ENCODE measurements around the gene SORCS2.

Gene SORCS2

DNA sequence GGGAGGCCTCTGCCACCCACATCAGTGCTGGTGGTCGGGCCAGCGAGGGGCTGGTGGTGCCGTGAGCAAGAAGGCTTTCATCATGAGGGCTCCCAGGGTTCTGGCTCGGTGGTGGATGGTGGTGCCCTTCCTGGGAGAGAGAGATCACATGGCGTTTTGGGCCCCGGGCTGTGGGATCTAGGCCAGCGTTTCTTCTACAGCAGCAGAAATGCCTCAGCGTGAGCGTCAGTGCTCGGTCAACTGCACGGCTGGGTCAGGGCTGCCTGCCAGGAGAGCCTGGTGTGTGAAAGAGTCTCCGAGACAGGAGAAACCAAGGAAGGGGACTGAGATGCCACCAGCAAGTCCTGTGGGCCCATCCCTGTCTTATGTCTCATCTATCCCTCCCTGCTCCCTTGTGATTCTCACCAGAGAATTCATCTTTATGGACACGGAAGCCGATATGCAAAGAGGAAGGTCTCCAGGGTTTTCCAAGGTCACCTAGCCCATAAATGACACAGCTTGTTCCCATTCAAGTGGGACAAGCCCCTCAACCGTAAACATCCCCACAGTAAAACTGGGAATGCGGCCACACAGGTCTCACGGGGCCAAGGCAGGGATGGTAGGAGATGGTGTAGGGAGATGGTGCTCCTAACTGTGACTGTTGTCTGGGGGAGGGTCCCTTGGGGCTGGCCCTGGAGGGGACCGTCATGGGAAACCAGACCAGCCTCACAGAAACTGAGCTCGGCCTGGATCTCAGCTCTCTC lies 99.2 kb downstream of the SORCS2 start:
- DNase-seq, result no peak

DNA sequence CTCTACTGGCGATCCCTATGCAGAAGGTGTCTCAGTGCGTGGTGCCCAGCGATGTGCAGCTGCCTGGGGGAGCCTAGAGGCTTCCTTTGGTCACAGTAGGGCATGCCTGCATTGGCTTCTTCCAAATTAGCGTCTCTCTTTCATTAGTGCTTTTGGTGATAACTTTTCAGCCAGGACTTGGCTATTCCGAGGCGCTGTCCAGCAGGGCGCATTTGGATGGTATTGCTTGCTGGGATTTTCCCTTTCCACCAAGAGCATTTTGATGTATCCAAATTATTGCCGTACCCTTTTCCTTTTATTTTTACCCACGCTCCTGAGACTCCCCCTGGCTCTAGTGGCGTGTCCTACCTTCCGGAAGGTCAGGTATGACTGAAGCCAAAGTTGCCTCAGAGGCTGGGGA lies 101.4 kb downstream of the SORCS2 start:
- no peak for DNase-seq

DNA sequence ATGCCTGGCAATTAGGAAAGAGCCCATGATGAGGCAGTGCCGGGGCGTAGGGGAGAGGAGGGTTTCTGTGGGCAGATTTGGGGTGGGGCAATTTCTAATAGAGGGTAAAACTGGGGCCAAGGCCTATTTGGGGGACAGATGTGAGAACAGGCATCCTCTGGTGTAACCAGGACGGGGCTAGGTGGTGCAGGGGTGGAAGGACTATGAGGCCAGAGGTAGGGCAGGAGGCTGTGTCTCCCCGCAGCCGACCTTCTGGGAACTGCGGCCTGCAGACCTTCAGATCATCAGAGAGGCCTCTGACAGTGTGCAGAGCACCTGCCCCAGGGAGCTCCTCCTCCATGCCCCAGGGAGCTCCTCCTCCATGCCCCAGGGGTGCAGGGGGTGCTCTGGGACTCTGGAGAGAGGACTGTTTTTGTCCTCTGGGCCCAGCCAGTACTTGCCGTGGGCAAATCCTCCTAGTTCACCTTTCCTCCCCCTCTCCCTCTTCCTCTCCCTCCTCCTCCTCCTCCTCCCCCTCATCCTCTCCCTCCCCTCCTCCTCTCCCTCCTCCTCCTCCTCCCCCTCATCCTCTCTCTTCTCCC lies 101.9 kb downstream of the SORCS2 start:
- DNase-seq, result no peak

DNA sequence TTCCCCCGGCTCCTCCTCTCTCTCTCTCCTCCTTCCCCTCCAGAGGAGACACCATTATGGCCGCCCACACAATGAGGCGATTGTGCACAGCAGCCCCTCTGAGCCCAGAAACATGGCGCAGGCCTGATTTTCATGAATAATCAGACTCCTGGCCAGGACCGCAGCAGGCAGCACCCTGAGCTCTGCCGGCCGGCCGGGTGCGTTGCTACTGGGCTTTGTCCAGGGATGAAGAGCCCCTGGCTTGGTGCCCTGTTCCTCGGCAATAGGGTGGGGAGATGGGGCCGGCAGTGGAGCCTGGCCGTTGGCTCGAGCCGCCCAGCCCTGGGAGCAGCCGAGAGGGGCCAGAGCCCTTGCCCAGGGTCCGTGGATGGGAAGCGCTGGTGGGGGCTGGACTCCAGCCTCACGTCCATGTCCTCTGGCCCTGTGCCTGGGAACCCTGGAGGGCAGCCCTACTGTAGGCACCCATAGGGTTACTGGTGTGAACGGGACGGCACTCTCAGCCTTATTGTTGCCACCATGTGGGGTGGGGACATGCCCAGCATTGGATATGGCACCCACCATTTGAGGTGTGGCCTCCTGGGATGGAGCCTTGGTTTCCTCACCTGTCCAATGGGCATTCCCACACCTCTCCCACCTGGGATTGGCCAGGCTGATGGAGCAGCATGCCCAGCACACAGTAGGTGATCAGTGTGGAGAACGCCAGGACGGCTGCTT lies 103.0 kb downstream of the SORCS2 start:
- no peak for DNase-seq

DNA sequence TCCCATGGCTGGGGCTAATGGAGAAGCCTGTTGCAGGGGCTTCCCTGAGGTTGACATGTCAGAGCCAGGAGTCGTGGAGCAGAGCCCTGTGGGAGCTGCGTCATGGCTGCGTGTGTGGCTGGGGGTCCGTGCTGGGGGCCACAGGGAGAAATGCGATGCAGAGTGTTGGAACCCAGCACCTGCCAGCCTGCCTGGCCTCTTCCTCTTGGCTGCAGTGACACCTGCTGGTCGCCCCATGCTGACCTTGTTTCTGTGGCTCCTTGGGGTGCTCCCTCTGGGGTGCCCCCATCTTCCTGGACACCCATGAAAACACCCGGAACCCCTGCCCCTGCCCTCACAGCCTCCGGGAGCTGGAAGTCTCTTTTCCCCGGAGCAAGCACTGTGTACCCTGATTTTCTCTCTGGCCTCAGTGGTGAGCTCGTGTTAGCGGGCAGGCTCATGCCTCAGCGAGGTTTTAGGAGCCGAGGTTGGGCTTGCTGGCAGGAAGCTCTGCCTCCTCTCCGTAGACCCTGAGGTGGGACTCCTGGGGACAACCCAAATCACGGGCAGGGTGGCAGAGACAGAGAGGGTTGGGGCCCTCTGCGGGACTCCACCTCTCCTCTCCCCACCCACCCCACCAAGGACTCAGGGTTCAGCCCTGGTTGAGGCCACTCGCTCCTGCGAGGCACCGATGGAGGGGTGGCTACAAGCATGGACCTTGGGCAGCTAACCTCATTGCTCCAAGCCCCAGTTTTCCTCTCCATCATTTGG lies 103.7 kb downstream of the SORCS2 start:
- no peak for DNase-seq

DNA sequence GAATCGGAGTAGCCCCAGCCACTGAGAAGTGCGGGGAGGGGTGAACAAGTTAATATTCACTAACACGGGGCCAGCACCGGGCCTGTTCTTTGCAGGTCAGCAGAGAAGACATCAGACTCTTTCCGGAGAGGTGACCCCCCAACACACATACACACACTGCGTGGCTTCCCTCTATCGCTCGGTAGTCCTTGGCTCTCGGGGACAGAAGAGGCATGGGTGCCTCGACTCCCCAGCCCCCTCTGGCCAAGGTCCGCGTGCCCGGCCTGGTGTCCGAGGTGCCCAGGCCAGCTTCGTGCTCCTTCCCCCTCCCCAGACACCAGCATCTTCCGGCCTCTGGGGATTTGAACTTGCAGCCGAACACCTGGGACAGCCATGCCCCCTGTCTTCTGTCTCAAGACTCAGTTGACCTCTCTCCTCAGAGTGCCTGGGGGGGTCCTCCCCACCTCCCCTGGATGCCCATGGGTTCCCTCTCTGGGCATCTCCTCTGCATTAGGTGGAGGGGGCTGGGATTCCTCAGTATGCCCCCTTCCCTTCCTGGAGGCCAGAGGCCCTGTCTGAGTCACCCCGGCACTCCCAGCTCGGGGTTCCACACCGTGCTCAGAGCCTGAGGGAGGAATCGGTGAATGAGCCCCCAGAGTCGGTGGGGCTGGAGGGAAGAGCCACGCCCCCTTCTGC lies 104.5 kb downstream of the SORCS2 start:
- DNase-seq, result no peak

DNA sequence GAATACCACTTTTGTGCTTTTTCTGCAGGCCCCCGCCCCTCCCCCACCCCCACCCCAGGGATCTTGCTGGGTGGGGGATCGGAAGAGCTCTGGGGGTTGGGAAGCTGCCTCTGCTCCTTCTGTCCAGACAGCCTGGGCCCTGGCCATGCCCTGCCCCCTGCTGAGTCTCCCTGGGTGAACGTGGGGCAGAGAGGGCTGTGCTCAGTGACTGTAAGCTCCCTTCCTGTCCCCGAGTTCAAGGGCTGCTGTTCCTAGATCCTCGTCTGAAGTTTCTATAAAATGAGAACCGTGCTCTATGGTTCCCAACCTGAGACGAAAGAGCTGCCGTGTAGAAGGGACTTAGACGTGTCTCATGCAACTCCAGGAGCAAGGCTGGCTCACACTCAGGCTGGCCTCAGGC lies 105.0 kb downstream of the SORCS2 start:
- DNase-seq, result no peak

DNA sequence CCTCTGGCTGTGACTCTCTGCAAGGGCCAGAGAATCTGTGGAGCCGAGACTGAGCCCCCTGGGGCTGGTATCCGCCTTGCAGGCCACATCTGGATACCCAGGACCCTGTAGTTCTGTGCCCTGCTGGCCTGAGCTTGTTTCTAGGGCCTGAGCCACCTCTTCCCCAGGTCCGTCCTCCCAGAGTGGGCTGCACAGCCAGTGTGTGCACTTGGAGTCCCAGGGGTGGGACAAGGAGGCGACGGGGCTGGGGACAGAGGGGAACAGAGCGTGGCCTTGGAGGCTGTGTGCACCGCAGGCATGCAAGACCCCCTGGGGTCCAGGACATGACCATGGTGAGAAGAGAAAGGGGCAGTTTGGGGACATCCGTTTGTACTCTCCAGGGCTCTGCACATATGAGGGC lies 105.5 kb downstream of the SORCS2 start:
- DNase-seq, result no peak

DNA sequence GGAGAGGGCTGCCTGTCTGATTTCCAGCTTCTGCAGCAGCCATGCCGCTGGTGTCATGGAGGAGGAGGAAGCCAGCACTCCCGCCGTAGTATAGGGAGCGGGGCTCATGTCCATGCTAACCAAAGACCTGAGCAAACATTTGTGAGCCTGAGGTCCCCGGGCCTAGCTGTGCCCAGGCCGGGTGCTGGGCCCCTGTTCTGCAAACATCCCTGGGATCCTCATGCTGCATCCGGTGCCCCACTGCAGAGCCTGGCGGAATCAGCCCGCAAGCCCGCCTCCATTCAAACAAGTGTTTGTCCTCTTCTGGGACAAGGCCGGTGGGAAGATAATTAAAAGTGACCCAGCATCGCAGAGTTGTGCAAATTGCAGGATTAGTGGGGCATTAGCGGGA lies 106.3 kb downstream of the SORCS2 start:
- no peak for DNase-seq

DNA sequence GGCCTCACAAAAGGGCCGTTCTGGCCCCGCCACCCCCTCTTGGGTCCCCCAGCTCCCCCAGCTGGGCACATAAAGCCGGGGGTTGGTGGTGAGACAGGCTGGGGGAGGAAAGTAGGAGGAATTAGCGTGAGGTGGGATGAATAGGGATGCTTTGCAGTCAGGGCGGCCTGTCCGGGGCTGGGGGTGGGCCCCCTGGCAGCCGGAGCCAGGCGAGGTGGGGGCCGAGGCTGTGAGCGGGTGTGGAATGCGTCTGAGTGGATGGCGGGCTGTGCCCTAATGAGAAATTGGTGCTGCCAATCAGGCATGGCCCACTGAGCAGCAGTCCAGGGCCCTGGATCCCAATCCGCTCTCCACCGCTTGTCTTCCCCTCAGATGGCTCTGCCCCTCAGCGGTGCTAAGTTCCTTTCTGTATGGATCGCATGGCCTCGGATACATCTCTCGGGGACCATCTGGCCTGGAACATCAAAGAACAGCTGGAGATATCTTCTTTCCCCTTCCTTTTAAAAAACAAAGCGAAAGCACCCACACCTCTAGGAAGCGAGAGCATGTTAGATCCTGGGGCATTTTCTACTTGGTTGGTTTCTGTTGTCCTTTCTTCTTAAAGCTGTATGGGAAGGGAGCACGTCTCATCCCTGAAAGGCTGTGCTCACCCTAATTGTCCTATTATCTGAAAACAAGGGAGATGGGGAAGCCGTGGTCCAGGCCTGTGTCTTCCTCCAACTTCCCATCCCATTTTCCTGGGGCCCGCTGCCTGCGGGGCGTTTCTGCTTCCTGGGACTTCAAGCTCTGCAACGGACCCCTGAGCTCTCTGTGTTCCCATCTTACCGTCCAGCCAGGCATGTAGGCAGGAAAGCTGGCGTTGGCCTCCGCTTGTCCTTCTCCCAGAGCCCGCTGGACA lies 106.9 kb downstream of the SORCS2 start:
- DNase-seq, result peak; percentile 53

DNA sequence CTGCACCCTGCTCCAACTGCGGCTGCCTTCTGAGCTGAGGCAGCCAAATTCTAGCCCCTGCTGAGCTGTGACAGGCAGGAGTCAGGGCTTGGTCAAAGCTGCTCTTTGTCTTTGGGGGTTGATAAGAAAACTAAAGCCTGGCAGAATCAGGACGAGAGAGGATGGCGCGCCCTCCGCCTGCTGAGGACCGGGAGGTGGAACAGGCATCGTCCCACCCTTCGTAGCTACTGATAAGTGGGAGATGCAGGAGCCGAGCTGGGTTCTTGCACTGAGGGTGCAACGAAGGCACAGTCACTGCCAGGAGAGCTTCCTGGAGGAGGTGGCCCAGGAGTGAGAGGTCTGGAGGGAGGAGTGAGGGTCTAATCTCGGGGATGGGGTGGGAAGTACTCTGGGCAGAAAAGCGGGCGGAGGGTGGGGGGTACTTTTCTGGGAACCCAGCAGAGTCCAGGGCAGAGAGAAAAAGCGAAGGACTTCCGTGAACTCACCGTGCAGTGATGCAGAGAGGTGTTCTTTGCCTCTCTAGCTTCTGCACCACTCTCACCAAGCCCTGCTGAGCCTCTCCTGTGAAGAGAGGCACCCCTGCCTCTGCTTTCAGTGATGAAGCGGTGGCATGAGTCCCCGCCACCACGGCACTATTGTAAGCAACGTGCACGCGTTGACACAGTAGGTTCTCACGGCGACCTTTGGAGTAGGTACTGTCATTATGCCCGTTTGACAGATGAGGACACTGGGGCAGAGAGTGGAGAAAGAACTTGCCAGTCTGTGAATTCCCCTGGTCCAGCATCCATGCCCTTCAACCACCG lies 107.8 kb downstream of the SORCS2 start:
- no peak for DNase-seq

DNA sequence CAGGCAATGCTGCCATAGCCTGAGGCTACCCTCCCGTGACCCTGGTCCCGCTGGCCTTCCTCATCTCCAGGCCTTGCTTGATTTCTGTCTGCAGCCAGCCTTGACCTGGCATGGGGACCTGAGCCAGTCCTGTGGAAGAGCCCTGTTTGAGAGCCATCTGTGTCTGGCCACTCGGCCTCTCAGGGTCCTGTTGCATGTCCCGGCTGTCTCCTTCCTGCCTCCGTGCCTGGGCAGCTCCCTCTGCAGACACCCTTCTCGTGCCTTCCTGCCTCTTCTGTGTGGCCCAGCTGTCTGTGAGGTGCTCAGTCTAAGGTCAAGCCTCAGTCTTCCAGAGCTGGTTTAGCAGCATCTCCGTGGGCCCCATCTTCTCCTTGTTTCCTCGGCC lies 108.4 kb downstream of the SORCS2 start:
- DNase-seq, result no peak

DNA sequence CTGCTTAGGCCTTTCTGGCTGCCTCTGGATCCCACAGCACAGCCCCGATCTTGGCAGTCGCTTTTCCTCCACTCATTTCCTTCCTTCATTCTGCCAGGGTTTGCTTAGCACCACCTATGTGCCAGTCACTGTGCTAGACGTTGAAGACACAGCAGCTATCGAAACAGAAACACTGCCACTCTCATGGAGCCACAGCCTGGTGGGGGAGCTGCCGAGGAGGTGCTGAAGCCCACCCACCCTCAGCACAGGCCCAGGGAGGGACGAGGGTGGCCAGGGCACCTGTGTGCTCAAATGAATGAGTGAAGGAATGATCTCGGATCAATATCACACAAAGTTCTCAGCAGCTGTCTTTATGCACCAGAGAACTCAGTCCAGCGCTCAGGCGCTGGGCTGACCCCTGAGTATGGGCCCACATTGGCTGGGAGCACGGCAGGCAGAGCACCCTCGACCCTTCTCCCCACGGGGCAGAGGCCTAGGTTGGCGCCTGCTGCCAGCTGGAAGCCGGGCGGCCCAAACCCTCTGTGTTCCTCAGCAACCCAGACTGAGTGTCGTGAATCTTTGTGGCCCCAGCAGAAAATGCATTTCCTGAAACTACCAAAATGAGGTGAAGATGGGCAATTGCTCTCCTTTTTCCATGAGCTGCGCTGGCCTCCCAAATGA lies 108.9 kb downstream of the SORCS2 start:
- DNase-seq, result no peak

DNA sequence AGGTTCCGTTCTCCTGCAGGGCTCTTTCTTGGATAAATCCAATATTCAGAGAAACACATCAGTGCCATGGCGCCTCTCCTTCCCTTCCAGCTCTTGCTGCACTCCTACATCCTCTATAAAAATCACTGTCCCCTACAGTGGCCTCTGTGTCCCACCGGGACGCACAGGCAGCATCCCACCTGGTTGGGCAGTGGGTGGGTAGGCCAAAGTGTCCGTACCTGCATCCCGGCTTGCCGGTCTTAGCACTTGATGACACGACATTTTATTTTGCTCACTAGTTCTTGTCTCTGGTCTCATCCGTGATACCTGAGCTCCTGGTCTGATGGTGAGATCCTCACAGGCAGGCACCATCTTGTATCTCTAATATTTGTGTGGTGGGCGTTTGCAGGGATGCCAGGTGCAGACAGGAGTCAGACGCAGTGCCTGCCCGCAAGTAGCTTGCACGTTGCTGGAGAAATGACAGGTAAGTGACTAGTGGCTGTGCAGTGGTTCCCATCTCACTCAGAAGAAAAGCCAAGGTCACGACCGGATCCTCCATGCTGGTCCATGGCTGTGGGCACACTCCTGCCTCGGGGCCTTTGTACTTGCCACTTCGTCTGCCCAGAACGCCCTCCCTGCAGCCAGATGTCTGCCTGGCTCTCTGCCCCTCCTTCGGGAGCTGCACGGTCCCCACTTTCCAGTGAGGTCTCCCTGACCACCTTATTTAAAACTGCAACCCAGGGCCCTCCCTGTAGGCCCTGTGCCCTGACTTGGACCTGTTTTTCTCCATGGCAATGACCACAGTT lies 109.7 kb downstream of the SORCS2 start:
- no peak for DNase-seq

DNA sequence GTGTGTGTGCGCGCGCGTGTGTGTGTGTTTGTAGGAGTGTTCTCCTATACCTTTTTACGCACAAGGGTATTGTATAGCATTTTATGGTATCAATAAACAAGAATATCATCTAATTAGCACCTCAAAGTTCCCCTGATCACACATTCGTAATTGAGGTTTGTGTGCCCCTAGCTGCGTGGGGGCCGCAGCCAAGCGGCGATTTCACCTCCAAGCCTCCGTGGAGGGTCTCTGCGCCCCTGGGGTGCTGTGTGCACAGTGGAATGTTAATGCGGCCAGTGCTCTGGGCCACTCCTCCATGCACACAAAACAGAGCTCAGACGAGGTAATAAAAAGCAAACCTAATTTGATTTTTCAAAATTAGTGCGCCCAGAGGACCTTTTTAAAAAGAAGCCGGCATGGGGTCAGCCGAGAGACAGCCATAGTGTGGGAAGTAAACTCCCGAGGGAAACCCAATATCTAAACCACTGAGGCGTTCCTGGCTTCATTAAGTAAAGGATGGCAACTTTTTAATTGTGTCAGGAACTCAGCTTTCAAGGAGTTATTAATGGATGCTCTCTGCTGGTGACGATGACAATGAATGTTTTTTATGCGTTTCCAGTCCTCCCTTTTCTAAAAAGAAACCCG lies 110.6 kb downstream of the SORCS2 start:
- DNase-seq, result no peak

DNA sequence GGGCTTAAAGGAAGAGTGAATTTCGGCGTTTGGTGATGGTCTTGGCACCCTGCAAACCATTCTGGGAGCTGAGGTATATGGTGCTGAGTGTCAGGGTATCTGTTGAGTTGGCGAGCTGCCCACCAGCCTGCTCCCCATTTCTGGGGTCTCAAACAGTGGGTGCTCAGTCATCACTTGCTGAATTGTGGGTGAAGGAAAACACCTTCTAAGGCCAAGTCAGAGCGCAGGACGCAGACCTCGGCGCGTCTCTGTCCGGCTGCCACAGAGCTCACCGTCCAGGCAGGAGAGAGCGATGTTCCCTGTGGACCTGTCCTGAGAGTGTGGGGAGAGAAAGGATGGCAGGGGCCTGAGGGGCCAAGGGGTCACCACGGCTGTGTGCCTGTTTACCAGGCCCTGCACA lies 111.2 kb downstream of the SORCS2 start:
- DNase-seq, result no peak

DNA sequence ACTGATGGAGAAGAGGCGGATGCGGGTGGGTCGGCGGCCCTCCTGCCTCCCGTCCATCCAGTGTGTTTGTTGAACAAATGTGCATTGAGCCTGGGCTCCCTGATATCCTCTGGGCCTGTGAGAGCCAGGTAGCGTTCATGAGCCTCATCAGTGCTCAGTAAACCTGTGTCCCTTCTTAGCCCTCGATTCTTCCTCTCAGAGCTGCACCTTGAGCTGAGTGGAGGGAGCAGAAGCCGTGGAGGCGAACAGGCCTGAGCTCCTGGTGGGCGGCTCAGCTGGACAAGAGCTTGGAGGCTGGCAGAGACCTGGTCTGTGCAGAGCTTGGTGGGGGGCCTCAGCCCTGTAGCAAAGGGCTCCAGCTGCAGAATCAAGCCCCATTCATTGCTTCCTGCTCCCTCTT lies 112.1 kb downstream of the SORCS2 start:
- DNase-seq, result no peak
